ENCODE results near the gene ST6GALNAC5.
"Not testable (repeated sequence)": the region's sequence is repeated elsewhere in the genome, so short reads cannot be mapped to it uniquely, and the experiment has no call there.

Gene ST6GALNAC5

DNA sequence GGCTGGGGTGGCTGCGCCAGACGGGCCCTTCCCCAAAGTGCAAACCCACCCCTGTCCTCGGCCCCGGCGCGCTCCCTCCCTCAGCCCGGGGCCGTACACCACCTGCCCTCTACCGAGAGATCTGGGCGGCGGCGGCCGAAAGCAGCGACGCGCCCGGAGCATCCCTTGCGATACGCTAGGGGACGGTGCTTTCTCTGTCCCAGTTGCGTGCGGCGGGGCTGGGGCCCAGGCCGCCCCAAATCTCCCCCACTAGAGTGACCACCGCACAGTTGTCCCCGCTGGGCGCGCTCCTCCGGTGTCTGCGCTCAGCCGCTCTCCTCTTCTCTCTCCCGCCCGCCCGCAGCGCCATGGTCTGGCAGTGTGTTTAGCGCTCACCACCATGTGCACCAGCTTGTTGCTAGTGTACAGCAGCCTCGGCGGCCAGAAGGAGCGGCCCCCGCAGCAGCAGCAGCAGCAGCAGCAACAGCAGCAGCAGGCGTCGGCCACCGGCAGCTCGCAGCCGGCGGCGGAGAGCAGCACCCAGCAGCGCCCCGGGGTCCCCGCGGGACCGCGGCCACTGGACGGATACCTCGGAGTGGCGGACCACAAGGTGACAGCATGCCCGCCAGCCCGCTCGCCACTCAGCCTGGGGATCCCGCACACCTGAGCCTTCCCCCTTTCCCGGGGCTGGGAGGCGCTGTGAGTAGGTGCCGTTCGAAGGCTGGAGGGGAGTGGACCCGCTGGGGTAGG lies 1.0 kb downstream of the ST6GALNAC5 start:
- no peak for DNase-seq

DNA sequence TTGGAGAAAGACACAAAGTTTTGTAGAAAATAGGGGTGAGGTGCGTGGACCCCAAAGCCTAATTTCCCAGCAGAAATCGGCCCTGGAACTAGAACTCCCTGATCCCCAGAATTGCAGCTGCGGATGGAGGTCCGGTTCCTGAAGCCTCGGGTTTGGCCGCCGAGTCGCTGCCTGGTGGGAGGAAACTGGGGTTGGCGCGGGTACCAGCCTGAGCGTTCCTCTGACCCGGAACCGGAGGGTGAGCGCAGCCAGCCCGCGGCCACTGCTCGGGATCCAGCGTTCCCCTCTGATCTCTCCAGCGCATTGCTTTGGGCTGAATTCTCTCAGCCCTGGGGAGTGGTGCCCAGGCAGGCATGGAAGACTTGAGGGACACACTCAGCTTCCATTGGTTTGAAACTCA lies 1.6 kb downstream of the ST6GALNAC5 start:
- DNase-seq, result no peak

DNA sequence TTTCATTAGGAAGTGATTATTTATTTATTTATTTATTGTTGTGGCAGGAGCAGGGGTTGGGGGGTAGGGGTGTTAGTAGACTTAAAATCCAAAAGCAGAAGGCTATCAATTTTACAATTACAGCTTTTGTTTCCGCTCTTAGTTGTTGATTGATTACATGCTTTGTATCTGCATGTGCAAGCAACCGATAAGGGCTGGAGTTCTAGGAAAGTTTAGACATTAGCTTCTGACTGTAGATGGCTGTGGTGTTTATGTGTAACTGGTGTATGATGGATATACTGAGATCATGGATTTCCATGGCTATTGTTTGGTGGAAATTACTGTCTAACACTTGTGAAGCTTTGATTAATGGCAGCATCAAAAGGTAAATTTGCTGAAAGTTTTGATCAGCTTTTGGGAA lies 2.8 kb downstream of the ST6GALNAC5 start:
- no peak for DNase-seq

DNA sequence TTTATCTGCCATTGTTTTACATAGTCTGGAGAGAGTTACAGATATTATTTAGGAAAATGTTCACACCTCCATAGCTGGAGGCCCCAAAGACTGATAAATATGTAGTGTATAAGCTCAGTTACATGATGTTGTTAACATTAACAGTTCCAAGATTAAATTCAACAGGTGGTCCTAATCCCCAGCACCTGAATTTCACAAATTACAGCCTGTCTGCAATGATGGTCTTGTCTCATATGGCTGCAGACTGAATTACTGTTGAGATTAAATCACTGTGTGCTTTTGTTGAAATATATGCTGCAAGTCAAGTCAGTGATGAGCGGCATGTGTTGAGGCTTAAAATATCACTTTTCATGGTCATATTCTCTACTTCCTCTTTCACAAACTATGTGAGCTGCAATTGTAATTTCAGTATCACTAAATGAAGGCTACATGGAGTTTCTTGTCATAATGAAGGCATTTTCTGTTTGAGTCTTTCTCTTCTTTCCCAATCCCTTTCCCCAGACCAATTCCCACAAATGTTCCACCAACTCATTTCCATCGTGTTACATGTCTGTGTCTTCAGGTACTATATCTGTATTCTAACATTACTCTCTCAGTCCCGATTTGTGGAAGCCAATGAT lies 4.2 kb downstream of the ST6GALNAC5 start:
- no peak for DNase-seq

DNA sequence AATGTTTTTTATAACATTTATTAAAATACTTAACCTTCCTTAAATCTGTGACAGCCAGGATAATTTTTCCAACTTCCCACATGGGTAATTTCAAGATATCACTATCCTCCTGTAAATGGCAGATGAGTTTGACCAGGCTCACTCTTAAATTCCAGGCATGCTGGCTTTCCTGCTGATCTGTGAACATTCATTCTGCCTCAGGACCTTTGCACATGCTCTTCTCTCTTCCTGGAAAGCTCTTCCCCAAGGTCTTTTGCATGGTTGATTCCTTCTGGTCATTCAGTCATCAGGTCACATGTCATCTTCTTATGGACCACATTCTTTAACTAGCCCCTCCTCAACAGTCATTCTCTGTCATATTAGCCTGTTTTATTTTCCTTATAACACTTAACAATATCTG lies 5.7 kb downstream of the ST6GALNAC5 start:
- DNase-seq, result no peak

DNA sequence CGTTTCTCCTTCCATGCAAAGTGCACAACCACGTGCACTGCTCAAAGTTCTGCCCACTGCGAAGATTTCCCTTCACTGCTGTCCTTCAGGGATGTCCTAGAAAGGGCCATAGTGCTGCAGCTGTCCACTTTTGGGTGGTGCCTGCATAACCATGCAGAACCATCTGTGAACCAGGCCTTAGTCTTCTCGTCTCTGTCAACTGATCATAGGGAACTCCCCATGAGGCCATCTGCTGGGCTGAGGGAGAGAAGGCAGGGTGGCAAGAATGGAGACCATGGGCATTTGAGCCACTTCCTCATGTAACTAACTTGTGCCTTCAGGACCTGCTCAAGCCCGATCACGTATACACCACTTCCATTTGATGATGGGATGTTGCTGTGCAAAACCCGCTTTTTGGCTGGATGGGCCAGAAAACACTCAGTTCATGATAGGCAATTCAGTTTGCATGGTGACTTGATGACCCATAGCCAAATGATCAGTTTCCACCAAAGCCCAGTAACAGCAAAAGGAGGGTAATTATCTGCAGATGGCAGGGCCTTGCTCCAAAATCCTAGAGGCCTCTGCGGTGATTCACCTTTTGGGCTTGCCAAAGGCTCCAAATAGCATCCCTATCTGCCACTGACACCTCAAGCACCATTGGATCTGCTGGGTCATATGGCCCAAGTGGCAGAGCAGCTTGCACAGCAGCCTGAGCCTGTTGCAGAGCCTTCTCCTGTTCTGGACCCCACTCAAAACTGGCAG lies 9.5 kb downstream of the ST6GALNAC5 start:
- no peak for DNase-seq

DNA sequence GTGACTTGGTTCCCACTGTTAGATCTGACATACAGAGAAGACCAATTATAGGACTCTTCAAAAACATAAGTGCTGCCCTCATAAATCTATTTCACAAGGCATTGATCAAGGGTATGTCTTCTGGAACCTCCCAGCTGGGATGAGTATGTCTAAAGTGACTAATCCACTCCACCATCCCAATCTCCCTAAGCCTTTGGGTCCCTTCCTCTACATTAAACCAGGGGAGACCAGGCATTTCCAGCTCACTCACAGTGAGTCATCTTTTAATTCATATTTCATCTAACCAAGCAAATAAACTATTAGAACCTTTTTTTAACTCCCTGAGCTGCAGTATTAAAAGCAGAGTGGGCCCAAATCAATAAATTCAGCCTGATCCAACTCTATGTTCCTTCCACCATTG lies 11.7 kb downstream of the ST6GALNAC5 start:
- not testable (repeated sequence) for DNase-seq

DNA sequence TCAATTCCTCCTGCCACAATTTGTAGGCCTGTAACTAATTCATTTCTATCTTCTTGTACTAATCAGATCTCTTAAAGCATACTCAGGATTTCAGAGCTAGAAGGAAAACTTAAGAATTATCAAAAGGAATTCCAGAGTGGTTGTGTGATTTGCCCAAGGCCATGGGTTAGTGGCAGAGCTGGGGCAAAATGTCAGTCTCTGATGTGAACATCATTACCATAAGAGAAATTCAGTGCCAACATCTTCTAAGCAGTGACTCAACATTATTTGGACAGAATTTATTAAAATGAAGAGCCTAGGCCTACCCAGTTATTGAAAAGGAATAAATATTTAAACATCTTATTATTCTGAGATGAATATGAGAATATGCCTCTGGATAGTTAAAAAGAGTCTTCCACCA lies 14.5 kb downstream of the ST6GALNAC5 start:
- no peak for DNase-seq

DNA sequence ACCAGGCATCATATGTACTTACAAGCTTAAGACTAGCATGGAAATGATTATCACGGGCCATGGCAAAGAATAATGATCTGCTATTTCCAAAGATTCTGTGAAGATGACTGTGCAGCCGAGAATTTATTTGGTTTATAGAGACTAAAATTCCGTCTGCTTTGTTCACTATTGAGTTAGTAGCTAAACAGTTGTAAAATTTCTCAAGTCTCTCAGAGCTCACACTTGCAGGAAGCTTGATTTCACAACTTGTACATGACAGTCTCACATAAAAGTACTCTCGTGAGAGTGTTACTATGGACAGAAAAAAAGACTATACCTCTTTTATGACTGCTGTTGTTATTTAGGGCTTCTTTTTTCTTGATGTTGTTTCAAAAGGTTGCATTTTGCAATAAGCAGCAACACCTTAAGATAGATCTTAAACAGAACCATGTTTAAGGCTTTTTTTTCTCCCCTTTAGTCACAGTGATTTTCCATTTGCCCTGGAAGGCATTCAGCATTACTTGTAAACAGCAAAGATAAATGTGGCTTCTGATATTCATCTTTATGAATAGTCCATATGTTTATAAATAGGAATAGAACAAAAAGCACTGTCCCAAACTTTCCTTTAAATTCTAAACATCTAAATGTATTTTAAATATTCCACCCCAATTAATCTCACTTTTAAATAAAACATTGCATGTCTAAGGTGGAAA lies 24.8 kb downstream of the ST6GALNAC5 start:
- no peak for DNase-seq

DNA sequence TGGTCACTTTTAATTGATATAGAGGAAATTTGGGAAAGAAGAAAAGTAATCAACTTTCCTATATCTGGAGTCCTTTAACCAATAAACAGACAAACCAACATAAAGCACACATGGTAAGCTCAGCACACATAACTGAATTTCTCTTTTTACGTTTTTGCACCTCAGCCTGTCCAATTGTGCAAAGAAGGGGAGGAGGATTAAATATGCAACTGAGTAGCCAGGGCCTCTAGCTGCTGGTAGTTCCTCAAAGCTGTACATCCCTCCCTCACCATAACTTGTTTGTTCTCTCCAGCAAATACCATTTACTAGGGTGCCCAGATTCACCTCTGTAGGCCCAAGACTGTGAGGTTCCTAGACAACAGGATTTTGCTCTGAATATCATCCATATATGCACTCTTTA lies 25.4 kb downstream of the ST6GALNAC5 start:
- no peak for DNase-seq

DNA sequence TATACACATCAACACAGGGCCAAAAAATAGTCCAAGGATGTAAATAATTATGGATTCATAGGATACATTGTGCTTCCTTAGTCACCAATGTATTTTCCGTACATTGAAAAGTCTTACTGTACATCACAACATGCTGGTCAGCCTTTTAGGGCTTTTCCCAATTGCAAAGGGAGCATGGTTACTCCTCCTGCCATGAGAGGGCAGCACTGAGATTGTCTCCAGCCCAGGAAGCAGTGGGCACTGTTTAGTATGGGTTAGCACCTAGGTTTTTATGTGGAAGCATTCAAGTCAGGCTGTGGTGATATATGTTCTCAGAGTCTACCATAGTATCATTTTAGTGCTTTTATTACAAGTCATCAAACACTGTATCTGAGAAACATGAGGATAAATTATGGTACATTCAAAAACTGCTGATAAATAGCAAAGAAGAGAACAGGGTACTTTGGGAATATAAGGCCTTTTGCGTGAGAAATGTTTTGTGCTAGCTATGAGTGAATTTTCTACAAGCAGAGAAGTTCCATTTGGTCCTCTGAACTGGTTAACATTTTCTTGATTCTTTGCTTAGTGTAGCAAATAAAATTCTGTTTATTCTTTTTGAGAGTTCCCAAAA lies 34.0 kb downstream of the ST6GALNAC5 start:
- DNase-seq, result peak; percentile 2

DNA sequence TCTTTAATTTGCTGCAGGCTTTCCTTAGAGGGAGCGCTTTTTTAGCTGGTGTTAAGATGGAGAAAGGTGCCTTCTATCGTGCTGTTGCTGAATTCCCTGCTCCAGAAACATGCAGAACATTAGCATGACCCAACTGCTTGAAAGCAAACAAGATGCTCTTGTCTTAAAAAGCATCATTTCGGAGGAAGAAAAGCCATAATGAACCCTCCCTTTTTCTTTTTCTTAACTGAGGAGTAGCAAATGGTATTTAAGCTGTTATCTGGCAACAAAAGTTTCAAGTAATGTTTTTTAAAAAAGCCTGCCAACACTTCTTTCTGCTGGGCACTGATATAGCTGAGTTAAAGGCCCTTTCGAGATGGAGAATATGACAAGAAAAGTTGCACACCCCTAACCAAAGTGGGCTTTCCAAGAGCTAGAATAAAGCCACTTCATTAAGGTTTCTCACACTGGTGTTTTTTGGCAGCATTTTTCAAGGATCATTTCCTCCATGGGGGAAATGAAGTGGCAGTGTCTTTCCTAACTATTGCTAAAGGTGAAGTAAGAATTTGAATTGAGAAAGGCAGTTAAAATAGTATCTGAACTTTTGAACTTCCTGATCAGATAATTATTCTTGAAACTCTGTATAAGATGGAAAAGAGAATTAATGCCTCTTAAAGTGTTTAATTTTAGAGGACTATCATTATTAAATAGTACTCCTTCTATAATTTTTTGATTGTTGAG lies 38.8 kb downstream of the ST6GALNAC5 start:
- no peak for DNase-seq

DNA sequence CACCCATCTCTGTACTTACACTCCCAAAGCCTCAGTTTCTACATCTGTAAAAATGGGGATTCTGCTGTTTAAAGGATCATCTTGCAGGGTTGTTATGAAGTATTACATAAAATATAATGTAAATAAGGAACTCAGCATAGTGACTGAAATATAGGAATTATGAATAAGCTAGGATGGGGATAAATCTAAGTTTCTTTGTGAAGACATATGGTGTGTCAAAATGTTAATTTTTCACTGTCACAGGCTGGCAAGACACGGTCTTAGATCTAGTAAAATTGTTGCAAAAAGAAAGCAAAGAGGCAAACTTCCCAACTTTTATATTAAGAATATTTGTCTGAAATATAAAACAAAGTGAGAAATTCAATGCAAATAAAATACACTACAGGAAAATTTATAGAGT lies 42.0 kb downstream of the ST6GALNAC5 start:
- no peak for DNase-seq

DNA sequence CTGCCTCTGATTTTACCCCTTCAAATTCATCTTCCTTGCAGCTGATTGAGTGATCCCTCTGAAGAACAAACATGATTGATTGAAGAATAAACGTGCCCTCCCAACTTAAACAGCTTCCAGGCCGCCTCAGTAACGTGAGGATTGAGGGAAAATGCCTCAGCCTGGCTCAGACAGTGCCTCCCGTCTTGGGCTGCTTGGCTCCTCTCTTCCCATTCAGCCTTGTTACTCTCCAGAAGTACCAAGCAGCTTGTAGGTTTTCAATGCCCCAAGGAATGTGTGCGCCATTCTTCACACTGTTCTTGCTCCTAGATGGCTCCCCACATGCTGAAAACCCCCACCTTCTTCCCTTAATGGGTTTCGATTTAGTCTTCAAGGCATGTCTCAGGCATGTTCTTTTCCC lies 51.8 kb downstream of the ST6GALNAC5 start:
- no peak for DNase-seq

DNA sequence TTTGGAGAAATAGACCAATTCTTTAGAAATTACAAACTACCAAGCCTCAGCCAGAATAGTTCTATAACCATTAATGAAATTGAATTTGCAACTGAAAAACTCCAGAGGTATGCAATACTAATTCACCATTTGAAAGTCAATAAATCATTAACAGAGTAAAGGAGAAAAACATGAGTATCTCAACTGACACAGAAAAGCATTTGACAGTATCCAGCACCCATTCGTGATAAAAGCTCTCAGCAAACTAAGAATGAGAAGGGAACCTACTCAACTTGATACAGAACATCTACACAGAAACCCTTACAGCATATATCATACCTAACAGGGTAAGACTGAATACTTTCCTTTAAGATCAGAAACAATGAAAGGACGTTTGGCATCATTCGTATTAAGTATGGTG lies 54.3 kb downstream of the ST6GALNAC5 start:
- no peak for DNase-seq

DNA sequence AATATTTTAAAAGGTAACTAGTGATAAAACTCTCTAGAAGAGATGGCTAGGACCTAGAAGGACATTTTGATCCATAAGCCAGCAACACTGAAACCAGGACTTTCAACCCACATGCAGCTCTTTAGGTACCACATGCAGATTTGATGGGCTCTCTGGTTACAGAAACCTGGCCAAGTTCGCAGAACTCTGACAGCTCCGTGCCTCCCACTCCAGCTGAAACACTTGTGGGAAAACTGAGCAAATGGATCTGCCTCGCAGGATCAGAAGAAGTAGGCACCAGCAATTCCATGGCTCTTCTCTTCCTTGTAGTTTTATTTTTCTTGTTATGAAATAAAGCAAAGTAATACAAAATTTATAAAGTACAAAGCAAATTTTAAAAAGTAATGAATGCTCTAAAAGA lies 58.5 kb downstream of the ST6GALNAC5 start:
- no peak for DNase-seq

DNA sequence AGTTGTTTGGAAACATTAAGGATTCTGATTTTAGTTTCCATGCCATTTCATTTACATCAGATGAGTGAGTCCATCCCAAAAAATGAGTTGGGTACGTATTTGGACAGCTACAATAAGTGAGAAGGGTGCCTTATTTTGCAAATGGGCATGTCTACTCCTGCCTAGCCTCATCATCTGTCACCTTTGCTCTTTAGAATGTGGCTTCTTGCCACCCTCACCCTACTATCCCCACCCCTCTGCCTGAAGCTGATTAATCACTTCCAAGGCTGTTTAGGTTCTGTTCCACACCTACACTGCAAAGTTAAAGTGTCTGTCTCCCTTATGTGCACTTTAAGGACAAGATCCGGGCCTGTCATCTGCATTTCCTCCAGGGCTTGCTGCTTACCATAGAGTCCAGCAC lies 61.2 kb downstream of the ST6GALNAC5 start:
- DNase-seq, result no peak

DNA sequence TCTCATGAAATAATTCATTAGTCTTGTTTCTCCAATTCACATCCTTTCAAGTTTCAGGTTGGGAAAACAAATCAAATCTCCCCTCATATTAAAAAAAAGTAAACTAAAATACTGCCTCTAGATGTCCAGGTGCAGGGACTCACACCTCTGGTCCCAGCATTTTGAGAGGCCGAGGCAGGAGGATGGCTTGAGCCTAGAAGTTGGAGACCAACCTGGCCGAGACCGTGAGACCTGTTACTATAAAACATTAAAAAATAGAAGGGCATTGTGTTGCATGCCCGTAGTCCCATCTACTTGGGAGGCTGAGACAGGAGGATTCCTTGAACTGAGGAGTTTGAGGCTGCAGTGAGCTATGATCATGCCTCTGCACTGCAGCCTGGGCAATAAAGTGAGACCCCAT lies 61.9 kb downstream of the ST6GALNAC5 start:
- no peak for DNase-seq

DNA sequence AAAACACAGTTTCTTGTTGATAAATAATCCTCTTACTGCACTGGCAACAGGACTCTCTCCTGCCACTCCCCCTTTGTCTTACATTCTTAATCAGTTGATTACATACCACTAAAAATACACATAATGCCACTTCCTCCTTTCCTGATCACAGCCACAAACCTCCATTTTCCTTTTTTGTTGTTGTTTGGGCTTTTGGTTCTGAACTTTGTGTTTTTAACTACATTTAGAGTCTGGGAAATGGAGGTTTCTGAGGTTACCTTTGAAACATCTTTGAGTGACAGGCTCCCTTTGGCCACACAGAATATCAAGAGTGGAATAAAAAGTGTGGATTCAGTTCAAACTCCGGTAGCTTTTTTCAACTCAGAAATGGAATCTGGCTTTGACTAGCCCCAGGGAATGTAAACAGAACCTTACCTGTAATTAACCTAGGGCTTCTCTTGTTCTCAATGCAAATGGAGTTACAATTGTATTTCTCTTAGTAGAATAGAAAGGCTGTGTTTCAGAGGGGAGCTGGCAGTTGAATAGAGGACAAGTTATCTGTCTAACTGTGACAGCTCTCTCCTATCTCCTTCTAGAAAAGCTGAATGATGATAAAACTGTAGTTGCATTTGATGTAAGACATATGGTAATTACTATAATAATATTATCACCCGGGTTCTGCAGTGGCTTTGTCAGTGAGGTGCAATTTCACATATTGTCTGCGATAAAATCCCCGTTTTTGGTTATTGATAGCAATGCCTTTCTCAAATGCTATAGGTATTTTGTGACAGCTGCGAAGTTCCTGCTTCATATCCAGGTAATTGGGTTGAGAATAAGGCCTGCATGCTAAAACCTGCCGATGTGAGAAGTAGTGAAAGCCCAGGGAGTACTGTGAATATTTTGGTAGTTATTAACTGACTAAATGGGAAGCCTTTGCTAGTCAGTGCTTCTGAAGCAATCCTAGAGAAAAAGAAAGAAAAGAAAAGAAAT lies 66.9 kb downstream of the ST6GALNAC5 start:
- DNase-seq, result no peak

DNA sequence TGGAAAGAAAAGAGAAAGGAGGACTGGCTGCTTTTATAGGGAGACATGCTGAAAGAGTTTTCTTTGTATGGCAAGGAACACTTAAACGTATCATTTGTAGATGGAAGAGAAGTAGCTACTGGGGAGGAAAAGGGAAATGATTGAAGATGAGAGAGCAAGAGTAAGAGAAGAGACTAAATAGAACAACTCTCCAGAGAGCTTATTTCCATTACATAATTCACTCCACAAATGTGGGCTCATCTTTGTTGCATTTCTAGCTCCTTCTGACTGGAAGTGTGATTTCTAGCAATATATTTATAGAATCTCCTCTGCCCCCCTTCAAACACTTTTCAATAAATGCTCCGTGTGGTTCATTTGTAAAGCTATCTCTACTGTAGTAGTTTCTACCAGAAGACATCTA lies 71.0 kb downstream of the ST6GALNAC5 start:
- no peak for DNase-seq
